Neural crest cell (in vitro differentiated cells): Measurements from ENCODE around the gene KDM4B. TPM values are rescaled to one million over a fixed set of nuclear protein-coding genes. Genes with fewer than 3 reads are reported as not detected.

ENCODE experiments used
- DNase-seq: peaks from one replicate; pipeline ENCODE4 v3.0.0; 2021; ENCODE audit warnings: low read depth, mixed read lengths, low spot score
- H3K27ac Mint-ChIP-seq: one replicate; pipeline ENCODE4 v1.8.0; 2021; ENCODE audit warnings: mild to moderate bottlenecking, mixed read lengths; ENCODE audit not compliant: unreplicated experiment
- H3K27me3 Mint-ChIP-seq: 2 replicates; pipeline ENCODE4 v1.8.0; 2021; ENCODE audit warnings: low read depth, mild to moderate bottlenecking, mixed read lengths
- H3K36me3 Mint-ChIP-seq: 2 replicates; pipeline ENCODE4 v1.8.0; 2021; ENCODE audit warnings: low read depth, mild to moderate bottlenecking, mixed read lengths
- H3K4me1 Mint-ChIP-seq: 2 replicates; pipeline ENCODE4 v1.8.0; 2021; ENCODE audit warnings: mixed read lengths
- H3K4me3 Mint-ChIP-seq: one replicate; pipeline ENCODE4 v1.8.0; 2021; ENCODE audit warnings: mild to moderate bottlenecking, mixed read lengths
- H3K9me3 Mint-ChIP-seq: 2 replicates; pipeline ENCODE4 v1.8.0; 2021; ENCODE audit warnings: mixed read lengths
- CTCF ChIP-seq: fragments of 200-600 bp; sonication (generic); conservative IDR thresholded peaks from 2 replicates; pipeline ENCODE4 v1.5.0; 2021; ENCODE audit warnings: antibody characterized with exemption, mild to moderate bottlenecking
- total RNA-seq: library from RNA; stranded (reverse); gene quantifications from 2 replicates; pipeline ENCODE4 v1.2.1, GENCODE V29; 2021

The KDM4B gene
- total RNA-seq, 1 donor from 2014 or later, result 45.4 TPM

- Mint-ChIP-seq H3K4me1 (peaks cover 18% of the 10 kb centered on the region), H3K27me3 (no peaks in the 10 kb centered on the region), H3K9me3 (no peaks in the 10 kb centered on the region), H3K36me3 (peaks cover 8% of the 10 kb centered on the region), H3K4me3 (no peak overlapping the region), H3K27ac (no peak overlapping the region)
- TF ChIP-seq CTCF, result no peak
- DNase-seq, result no peak
Observed at GRCh38 chr19:5048727-5049553, 80.0 kb downstream of the KDM4B start.

- Mint-ChIP-seq H3K4me1 (peaks cover 15% of the 10 kb centered on the region), H3K9me3 (no peaks in the 10 kb centered on the region), H3K27ac (no peak overlapping the region), H3K36me3 (peaks cover 5% of the 10 kb centered on the region), H3K4me3 (no peak overlapping the region), H3K27me3 (no peaks in the 10 kb centered on the region)
- no peak for DNase-seq
- TF ChIP-seq CTCF, result no peak
Observed at GRCh38 chr19:5049561-5049960, 80.6 kb downstream of the KDM4B start.

- no peak for DNase-seq
- Mint-ChIP-seq H3K27ac (no peak overlapping the region), H3K27me3 (no peaks in the 10 kb centered on the region), H3K9me3 (no peaks in the 10 kb centered on the region), H3K4me1 (peaks cover 13% of the 10 kb centered on the region), H3K4me3 (no peak overlapping the region), H3K36me3 (peaks cover 4% of the 10 kb centered on the region)
- TF ChIP-seq CTCF, result no peak
Observed at GRCh38 chr19:5050067-5050656, 81.2 kb downstream of the KDM4B start.

- no peak overlapping the region for H3K4me3 Mint-ChIP-seq
- no peak overlapping the region for H3K27ac Mint-ChIP-seq
- DNase-seq, result no peak
- H3K27me3 Mint-ChIP-seq, result no peaks in the 10 kb centered on the region
- TF ChIP-seq CTCF, result no peak
- peaks cover 11% of the 10 kb centered on the region for H3K4me1 Mint-ChIP-seq
- H3K36me3 Mint-ChIP-seq, result peaks cover 1% of the 10 kb centered on the region
- no peaks in the 10 kb centered on the region for H3K9me3 Mint-ChIP-seq
Observed at GRCh38 chr19:5050905-5051304, 82.0 kb downstream of the KDM4B start.

- no peak for DNase-seq
- H3K36me3 Mint-ChIP-seq, result no peaks in the 10 kb centered on the region
- TF ChIP-seq CTCF, result no peak
- H3K4me1 Mint-ChIP-seq, result peaks cover 9% of the 10 kb centered on the region
- no peaks in the 10 kb centered on the region for H3K27me3 Mint-ChIP-seq
- no peak overlapping the region for H3K4me3 Mint-ChIP-seq
- H3K9me3 Mint-ChIP-seq, result no peaks in the 10 kb centered on the region
- no peak overlapping the region for H3K27ac Mint-ChIP-seq
Observed at GRCh38 chr19:5051619-5052018, 82.7 kb downstream of the KDM4B start.
